ENCODE measurements around the gene ZSCAN18.

- TF ChIP-seq POLR2A (IDR thresholded peaks at IDR 0.05) (no peak), POLR2AphosphoS5 (IDR thresholded peaks at IDR 0.05) (no peak)
Observed at GRCh38 chr19:58053480-58054156, 44.4 kb downstream of the ZSCAN18 start.
